ENCODE data around the gene DNAJC25.

The DNAJC25 gene

DNA sequence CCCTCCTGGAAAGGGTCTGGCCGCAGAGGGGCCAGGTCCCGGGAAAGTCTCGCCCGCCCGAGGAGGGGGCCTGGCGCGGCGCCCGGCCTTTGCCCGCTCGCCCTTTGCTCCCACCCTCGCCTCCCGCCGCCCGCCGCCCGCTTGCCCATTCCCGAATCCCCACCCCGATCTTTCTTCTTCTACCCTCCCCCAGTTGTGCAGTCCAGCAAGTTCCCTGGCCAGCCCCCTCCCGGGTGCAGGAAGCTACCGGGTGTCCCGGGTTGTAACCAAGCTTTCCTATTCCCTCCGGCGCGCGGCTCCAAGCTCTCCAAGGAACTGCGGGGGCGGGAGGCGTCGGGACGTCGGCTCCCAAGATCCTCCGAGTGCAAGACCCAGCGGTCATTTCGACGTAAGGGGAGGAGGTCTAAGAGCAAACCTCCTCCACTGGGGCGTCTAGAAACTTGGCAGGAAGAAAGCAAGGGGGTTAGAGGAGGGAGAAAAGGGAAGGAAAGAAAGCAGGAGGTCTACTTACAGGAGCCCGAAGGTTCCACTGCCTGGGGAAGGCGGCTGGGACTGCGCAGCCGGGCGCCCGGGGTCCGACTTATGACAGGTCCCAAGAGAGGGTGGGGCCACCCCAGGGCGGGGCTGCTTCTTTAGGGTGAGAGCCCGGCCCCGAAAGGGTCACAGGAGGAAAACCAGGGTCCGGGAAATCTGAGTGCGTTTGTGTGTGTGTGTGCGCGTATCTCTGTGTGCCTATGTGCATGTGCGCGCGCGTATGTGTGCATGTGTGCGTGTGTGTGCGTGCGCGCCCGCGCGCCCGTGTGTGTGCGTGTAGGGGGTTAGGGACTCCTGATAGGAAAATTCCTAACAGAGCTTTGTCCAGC is 31.8 kb upstream of the DNAJC25 start, which contains the start of gene PTGR1:
Gene PTGR1 (minus strand): TSS at position 556 of the 863 bp plus-strand sequence. CDS start 2,225 bp downstream, outside the sequence.
- in situ Hi-C loops (cut with MboI; ENCODE audit: low pct_unique_long_range_greater_than_20kb, low sequenced_read_pairs, unreplicated experiment): no loop called here
- TF ChIP-seq, protein P1, sequence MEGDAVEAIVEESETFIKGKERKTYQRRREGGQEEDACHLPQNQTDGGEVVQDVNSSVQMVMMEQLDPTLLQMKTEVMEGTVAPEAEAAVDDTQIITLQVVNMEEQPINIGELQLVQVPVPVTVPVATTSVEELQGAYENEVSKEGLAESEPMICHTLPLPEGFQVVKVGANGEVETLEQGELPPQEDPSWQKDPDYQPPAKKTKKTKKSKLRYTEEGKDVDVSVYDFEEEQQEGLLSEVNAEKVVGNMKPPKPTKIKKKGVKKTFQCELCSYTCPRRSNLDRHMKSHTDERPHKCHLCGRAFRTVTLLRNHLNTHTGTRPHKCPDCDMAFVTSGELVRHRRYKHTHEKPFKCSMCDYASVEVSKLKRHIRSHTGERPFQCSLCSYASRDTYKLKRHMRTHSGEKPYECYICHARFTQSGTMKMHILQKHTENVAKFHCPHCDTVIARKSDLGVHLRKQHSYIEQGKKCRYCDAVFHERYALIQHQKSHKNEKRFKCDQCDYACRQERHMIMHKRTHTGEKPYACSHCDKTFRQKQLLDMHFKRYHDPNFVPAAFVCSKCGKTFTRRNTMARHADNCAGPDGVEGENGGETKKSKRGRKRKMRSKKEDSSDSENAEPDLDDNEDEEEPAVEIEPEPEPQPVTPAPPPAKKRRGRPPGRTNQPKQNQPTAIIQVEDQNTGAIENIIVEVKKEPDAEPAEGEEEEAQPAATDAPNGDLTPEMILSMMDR (IDR thresholded peaks at IDR 0.05; ENCODE audit: extremely low read depth, insufficient read depth, missing control alignments): no peak
- peak; percentile 64 for DNase-seq (ENCODE audit: low spot score)

DNA sequence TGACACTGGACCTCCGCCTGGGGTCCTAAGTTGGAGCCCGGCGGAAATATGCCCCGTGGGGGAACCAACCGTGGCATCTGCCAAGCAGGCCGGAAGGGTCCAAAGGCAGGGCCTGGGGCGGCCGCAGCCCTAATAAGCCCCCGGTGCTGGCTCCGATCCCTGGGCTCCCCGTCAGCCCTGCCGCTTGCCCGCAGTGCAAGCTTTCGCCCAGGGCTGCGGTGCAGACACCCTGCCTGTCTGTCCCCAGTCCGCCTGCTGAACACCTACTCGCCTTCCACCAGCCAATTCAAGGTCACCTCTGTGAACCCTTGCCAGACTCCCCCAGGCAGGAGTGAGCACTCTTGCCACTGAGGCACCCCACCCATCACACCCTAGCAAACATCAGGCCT is 31.2 kb upstream of the DNAJC25 start:
- in situ Hi-C loops (cut with MboI; ENCODE audit: low pct_unique_long_range_greater_than_20kb, low sequenced_read_pairs, unreplicated experiment): no loop called here
- TF ChIP-seq, protein P1 (IDR thresholded peaks at IDR 0.05; ENCODE audit: extremely low read depth, insufficient read depth, missing control alignments): no peak

DNA sequence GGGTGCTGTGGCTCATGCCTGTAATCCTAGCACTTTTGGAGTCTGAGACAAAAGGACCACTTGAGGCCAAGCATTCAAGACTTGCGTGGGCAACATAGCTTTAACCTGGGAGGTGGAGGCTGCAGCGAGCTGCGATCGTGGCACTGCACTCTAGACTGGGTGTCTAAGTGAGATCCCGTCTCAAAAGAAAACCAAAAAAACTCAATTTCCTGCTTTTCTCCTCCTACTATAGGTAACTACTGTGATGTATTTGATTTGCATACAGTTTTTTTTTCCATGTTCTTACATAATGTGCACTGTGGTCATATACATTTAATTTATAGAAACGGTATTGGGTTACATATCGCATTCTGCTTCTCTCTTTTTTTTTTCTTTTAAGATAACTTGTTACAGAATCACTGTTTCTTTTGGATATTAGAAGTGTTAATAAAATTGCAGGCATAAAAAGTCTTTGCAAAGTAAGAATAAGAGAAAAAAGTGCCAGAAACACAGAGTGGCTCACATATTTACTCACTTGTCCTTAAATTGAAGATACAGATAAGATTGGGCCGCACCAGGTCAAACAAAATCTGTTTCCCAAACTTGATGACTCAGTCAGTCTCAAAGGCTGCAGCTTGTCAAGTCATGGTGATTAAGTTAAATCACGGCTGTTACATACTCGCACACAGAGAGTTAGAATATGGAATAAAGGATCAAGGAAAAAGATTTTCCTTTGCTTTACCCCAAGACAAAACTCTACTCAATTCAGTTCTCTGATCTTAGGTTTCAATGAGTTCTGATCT is 29.7 kb upstream of the DNAJC25 start:
- DNase-seq (ENCODE audit: low spot score): no peak
- TF ChIP-seq, protein P1 (IDR thresholded peaks at IDR 0.05; ENCODE audit: extremely low read depth, insufficient read depth, missing control alignments): no peak
- in situ Hi-C loops (cut with MboI; ENCODE audit: low pct_unique_long_range_greater_than_20kb, low sequenced_read_pairs, unreplicated experiment): no loop called here

More for the DNA sequence above, 31.2 kb upstream of the DNAJC25 start:
- no peak for DNase-seq (ENCODE audit: low spot score)

- TF ChIP-seq, protein P1 (IDR thresholded peaks at IDR 0.05; ENCODE audit: extremely low read depth, insufficient read depth, missing control alignments): no peak
- in situ Hi-C loops (cut with MboI; ENCODE audit: low pct_unique_long_range_greater_than_20kb, low sequenced_read_pairs, unreplicated experiment): no loop called here
- no peak for DNase-seq (ENCODE audit: low spot score)
These were observed 28.1 kb upstream of the DNAJC25 start for GRCh38 chr9:111603041-111603440.

DNA sequence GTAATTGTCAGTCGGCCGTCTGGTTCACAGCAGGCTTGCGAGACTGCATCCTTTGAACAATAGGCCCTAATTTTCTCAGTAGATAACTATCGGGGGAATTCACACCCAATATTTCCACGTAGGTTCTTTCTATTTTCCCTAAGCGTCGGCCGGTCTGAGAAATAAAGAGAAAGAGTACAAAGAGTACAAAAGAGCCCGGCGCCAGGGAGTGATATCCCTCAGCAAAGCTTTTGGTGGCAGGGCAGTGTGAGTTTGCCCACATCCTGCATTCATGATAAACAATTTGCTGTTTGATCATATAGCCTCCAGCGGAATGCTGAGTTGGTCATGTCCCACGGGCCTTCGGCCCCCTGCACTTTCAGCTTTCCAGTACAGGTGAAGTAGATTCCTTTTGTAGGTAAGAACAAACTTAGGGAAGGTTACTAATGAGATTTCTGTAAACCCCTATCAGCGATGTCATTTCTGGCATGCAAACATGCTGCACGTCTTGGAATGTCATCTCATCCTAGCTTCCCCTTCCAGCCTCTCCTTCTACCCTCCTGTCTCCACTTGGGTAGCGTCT is 27.0 kb upstream of the DNAJC25 start:
- TF ChIP-seq, protein P1 (IDR thresholded peaks at IDR 0.05; ENCODE audit: extremely low read depth, insufficient read depth, missing control alignments): no peak
- DNase-seq (ENCODE audit: low spot score): no peak
- in situ Hi-C loops (cut with MboI; ENCODE audit: low pct_unique_long_range_greater_than_20kb, low sequenced_read_pairs, unreplicated experiment): no loop called here

DNA sequence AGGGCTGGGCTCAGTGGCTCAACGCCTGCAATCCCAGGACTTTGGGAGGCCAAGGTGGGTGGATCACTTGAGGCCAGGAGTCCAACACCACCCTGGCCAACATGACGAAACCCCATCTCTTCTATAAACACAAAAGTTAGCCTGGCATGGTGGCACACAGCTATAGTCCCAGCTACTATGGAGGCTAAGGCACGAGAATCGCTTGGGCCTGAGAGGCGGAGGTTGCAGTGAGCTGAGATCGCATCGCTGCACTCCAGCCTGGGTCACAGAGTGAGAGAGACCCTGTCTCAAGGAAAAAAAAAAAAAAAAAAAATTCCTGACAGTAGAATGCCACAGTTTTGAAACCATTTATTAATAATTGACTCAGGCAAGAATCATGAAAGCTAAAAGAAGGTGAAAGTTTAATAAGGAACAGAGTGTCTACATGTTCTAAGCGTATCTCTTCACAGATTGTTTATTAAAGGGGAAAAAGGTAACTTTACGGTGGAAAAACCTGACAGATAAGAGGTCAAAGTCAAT is 26.0 kb upstream of the DNAJC25 start:
- no peak for DNase-seq (ENCODE audit: low spot score)
- in situ Hi-C loops (cut with MboI; ENCODE audit: low pct_unique_long_range_greater_than_20kb, low sequenced_read_pairs, unreplicated experiment): no loop called here
- TF ChIP-seq, protein P1 (IDR thresholded peaks at IDR 0.05; ENCODE audit: extremely low read depth, insufficient read depth, missing control alignments): no peak
